Lower leg skin (tissue), 3 donors: ENCODE results near the gene SOX5.

ENCODE experiments used
- POLR2A ChIP-seq, 2 donors: fragments of 450-650 bp; IDR thresholded peaks; one replicate each; pipeline ENCODE4 v1.6.1; 2016 to 2017; ENCODE audit warnings: antibody characterized with exemption in 2 of 2, mild to moderate bottlenecking in 1 of 2, moderate library complexity in 1 of 2
- TF ChIP-seq, protein P1 (sequence below), 3 donors: fragments of 450-650 bp; IDR thresholded peaks; one replicate each; pipeline ENCODE4 v1.5.1; 2016; ENCODE audit warnings: antibody characterized with exemption in 3 of 3, mild to moderate bottlenecking in 3 of 3, moderate library complexity in 2 of 3

DNA sequence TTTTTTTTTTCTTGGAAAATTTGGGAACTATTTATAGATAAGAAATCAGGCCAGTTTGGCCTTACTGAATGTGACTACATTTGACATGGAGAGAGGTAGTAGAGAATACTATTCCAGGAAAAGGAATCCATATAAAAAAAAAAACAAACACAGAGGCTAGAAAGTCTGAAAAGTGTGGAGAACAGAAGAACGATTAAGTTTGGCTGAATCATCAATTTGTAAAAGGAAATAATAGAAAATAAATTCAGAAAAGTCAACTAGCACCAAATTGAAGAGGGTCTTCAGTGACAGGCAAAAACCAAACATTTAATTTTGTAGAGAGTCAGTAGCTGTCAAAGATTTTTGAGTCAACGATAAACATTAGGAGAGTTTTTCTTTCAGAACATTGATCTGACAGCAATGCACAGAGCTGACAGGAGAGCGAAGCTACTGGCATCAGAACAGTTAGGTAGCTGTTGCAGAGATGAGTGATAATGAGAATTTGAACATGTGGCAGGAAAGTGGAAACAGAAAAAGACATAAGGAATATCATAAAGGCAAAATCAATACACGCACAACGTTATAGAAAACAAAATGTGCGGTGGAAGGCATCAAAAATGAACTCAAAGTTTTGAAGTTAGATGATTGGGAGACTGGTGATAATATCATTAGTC, 241.2 kb downstream of the SOX5 start:
- no peak for TF ChIP-seq POLR2A (IDR thresholded peaks at IDR 0.05)
- TF ChIP-seq, protein P1, sequence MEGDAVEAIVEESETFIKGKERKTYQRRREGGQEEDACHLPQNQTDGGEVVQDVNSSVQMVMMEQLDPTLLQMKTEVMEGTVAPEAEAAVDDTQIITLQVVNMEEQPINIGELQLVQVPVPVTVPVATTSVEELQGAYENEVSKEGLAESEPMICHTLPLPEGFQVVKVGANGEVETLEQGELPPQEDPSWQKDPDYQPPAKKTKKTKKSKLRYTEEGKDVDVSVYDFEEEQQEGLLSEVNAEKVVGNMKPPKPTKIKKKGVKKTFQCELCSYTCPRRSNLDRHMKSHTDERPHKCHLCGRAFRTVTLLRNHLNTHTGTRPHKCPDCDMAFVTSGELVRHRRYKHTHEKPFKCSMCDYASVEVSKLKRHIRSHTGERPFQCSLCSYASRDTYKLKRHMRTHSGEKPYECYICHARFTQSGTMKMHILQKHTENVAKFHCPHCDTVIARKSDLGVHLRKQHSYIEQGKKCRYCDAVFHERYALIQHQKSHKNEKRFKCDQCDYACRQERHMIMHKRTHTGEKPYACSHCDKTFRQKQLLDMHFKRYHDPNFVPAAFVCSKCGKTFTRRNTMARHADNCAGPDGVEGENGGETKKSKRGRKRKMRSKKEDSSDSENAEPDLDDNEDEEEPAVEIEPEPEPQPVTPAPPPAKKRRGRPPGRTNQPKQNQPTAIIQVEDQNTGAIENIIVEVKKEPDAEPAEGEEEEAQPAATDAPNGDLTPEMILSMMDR (IDR thresholded peaks at IDR 0.05) = no peak
